ENCODE measurements around the gene SPAG16.
"Not testable (repeated sequence)": the region's sequence is repeated elsewhere in the genome, so short reads cannot be mapped to it uniquely, and the experiment has no call there.

The SPAG16 gene

GRCh38 chr2:213691351-213691750 lies 407.1 kb downstream of the SPAG16 start:
- no peak for DNase-seq (ENCODE audit: low spot score)

- no peak for DNase-seq (ENCODE audit: low spot score)
Measured at GRCh38 chr2:213696442-213696841, 412.2 kb downstream of the SPAG16 start.

GRCh38 chr2:213701365-213701764 lies 417.1 kb downstream of the SPAG16 start:
- DNase-seq (ENCODE audit: low spot score): not testable (repeated sequence)

- DNase-seq (ENCODE audit: low spot score): no peak
Measured at GRCh38 chr2:213703406-213704098, 419.3 kb downstream of the SPAG16 start.

GRCh38 chr2:213710164-213710563 lies 425.9 kb downstream of the SPAG16 start:
- no peak for DNase-seq (ENCODE audit: low spot score)

- DNase-seq (ENCODE audit: low spot score): not testable (repeated sequence)
Measured at GRCh38 chr2:213718411-213718810, 434.1 kb downstream of the SPAG16 start.

GRCh38 chr2:213722565-213722964 lies 438.3 kb downstream of the SPAG16 start:
- peak; percentile 3 for DNase-seq (ENCODE audit: low spot score)

- DNase-seq (ENCODE audit: low spot score): peak; percentile 50
Measured at GRCh38 chr2:213723041-213723560, 438.8 kb downstream of the SPAG16 start.

GRCh38 chr2:213723707-213724106 lies 439.4 kb downstream of the SPAG16 start:
- DNase-seq (ENCODE audit: low spot score): no peak

- no peak for DNase-seq (ENCODE audit: low spot score)
Measured at GRCh38 chr2:213726101-213726500, 441.8 kb downstream of the SPAG16 start.

- no peak for DNase-seq (ENCODE audit: low spot score)
Measured at GRCh38 chr2:213733893-213734292, 449.6 kb downstream of the SPAG16 start.

- DNase-seq (ENCODE audit: low spot score): no peak
Measured at GRCh38 chr2:213740453-213740852, 456.2 kb downstream of the SPAG16 start.

- DNase-seq (ENCODE audit: low spot score): no peak
Measured at GRCh38 chr2:213751446-213751845, 467.2 kb downstream of the SPAG16 start.

- no peak for DNase-seq (ENCODE audit: low spot score)
Measured at GRCh38 chr2:213752575-213752974, 468.3 kb downstream of the SPAG16 start.

GRCh38 chr2:213757525-213757924 lies 473.3 kb downstream of the SPAG16 start:
- DNase-seq (ENCODE audit: low spot score): no peak

GRCh38 chr2:213763354-213763753 lies 479.1 kb downstream of the SPAG16 start:
- DNase-seq (ENCODE audit: low spot score): no peak

GRCh38 chr2:213763963-213764362 lies 479.7 kb downstream of the SPAG16 start:
- no peak for DNase-seq (ENCODE audit: low spot score)

GRCh38 chr2:213764849-213765248 lies 480.6 kb downstream of the SPAG16 start:
- no peak for DNase-seq (ENCODE audit: low spot score)

GRCh38 chr2:213766062-213766461 lies 481.8 kb downstream of the SPAG16 start:
- no peak for DNase-seq (ENCODE audit: low spot score)

- no peak for DNase-seq (ENCODE audit: low spot score)
Measured at GRCh38 chr2:213766465-213766901, 482.2 kb downstream of the SPAG16 start.

GRCh38 chr2:213787869-213788268 lies 503.6 kb downstream of the SPAG16 start:
- no peak for DNase-seq (ENCODE audit: low spot score)

- no peak for DNase-seq (ENCODE audit: low spot score)
Measured at GRCh38 chr2:213789940-213790339, 505.7 kb downstream of the SPAG16 start.

- no peak for DNase-seq (ENCODE audit: low spot score)
Measured at GRCh38 chr2:213792045-213792444, 507.8 kb downstream of the SPAG16 start.

Data from SK-N-DZ (cell line).